Measurements from ENCODE around the gene STIMATE.

DNA sequence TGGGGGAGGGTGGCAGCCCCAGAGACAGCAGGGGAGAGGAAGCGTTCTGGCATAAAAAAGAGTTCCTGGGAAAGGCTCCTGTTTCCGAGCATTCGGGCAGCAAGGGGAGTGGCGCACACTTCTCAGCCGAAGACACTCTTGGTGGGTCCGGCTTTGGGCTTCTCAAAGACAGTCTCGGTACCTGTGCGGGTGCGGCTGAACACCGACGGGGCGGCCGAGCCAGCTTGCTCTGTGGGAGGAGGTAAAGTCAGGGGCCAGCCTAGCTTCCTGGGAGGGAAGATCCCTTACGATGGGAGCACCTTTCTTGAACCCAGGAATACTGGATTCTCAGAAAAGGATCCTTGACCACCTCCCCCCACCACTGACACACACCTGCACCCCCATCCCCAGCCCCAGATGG lies 64.1 kb downstream of the STIMATE start:
- no peak for TF ChIP-seq POLR2A (IDR thresholded peaks at IDR 0.05)
- TF ChIP-seq, protein P1, sequence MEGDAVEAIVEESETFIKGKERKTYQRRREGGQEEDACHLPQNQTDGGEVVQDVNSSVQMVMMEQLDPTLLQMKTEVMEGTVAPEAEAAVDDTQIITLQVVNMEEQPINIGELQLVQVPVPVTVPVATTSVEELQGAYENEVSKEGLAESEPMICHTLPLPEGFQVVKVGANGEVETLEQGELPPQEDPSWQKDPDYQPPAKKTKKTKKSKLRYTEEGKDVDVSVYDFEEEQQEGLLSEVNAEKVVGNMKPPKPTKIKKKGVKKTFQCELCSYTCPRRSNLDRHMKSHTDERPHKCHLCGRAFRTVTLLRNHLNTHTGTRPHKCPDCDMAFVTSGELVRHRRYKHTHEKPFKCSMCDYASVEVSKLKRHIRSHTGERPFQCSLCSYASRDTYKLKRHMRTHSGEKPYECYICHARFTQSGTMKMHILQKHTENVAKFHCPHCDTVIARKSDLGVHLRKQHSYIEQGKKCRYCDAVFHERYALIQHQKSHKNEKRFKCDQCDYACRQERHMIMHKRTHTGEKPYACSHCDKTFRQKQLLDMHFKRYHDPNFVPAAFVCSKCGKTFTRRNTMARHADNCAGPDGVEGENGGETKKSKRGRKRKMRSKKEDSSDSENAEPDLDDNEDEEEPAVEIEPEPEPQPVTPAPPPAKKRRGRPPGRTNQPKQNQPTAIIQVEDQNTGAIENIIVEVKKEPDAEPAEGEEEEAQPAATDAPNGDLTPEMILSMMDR (IDR thresholded peaks at IDR 0.05), result no peak
